Spleen (tissue), 11 donors: ENCODE measurements around the gene PRKCZ. TPM values are rescaled to one million over a fixed set of nuclear protein-coding genes. Genes with fewer than 3 reads are reported as not detected.

Experiments used
- DNase-seq: peaks from one replicate; pipeline ENCODE4 v3.0.0-alpha.2; 2020
- H3K27ac ChIP-seq, 8 donors: fragments of 200-600 bp; sonication (generic) in 7 of 8; 1 replicate in 4 of 8; 2 replicates in 4 of 8; pipeline versions ENCODE4 v1.5.0 to v1.8.0; 2016 to 2021; ENCODE audit warnings: inconsistent platforms in 4 of 8, mild to moderate bottlenecking in 4 of 8, moderate library complexity in 1 of 8
- H3K27me3 ChIP-seq, 7 donors: fragments of 200-600 bp; sonication (generic) in 6 of 7; replicated peaks in 1 of 7; 1 replicate in 4 of 7; 2 replicates in 3 of 7; pipeline versions ENCODE4 v1.5.0 to v1.8.0; 2016 to 2021; ENCODE audit warnings: inconsistent platforms in 3 of 7, mild to moderate bottlenecking in 1 of 7
- H3K36me3 ChIP-seq, 6 donors: fragments of 200-600 bp; sonication (generic) in 5 of 6; 1 replicate in 4 of 6; 2 replicates in 2 of 6; pipeline versions ENCODE4 v1.5.0 to v1.8.0; 2016 to 2021; ENCODE audit warnings: inconsistent platforms in 2 of 6
- H3K4me1 ChIP-seq, 6 donors: fragments of 200-600 bp; sonication (generic) in 5 of 6; 1 replicate in 3 of 6; 2 replicates in 3 of 6; pipeline versions ENCODE4 v1.5.0 to v1.8.0; 2016 to 2021; ENCODE audit warnings: inconsistent platforms in 3 of 6
- H3K4me3 ChIP-seq, 8 donors: fragments of 200-600 bp; sonication (generic) in 7 of 8; 1 replicate in 4 of 8; 2 replicates in 4 of 8; pipeline versions ENCODE4 v1.5.0 to v1.8.0; 2016 to 2021; ENCODE audit warnings: inconsistent platforms in 4 of 8, mild to moderate bottlenecking in 4 of 8, moderate library complexity in 2 of 8
- H3K9me3 ChIP-seq, 8 donors: fragments of 200-600 bp; sonication (generic) in 7 of 8; 1 replicate in 4 of 8; 2 replicates in 4 of 8; pipeline versions ENCODE4 v1.5.0 to v1.8.0; 2016 to 2021; ENCODE audit warnings: inconsistent platforms in 4 of 8
- CTCF ChIP-seq, 11 experiments: fragments of 200-600 bp in 7 of 11; fragments of 450-650 bp in 4 of 11; sonication (generic) in 4 of 11; IDR thresholded peaks in 8 of 11; conservative IDR thresholded peaks in 3 of 11; 1 replicate in 7 of 11; 2 replicates in 4 of 11; pipeline versions ENCODE4 v1.4.0 to v1.8.0; 2016 to 2021; ENCODE audit warnings: antibody characterized with exemption in 11 of 11, inconsistent platforms in 4 of 11, mild to moderate bottlenecking in 1 of 11
- POLR2A ChIP-seq, 3 donors: fragments of 450-650 bp; IDR thresholded peaks; one replicate each; pipeline ENCODE4 v1.5.1; 2017; ENCODE audit warnings: antibody characterized with exemption in 3 of 3, mild to moderate bottlenecking in 1 of 3
- POLR2AphosphoS5 ChIP-seq, 3 donors: sonication (generic); formaldehyde crosslinking; IDR thresholded peaks; one replicate each; pipeline ENCODE4 v1.5.1; 2017; ENCODE audit warnings: antibody characterized with exemption in 3 of 3
- WGBS, 5 donors: extraction: QIAGEN DNeasy Blood & Tissue Kit in 3 of 5; methylation state at CpG; one replicate each; pipeline versions ENCODE4 v1.1.5 to v1.1.7; 2013 to 2018; 5-methylcytosine and 5-hydroxymethylcytosine counted together
- intact Hi-C: fragments of 100-400 bp; cut with DNase I; formaldehyde crosslinking; loops from one replicate; pipeline ENCODE4 v1.15.0; 2023; ENCODE audit warnings: low total_unique reads
- polyA plus RNA-seq, 3 donors: library from polyadenylated mRNA; stranded (reverse); fragments of 200-250 nt; gene quantifications; one replicate each; pipeline ENCODE4 v1.2.1, GENCODE V29; 2013
- total RNA-seq, 7 donors: library from RNA; depleted of rRNA in 3 of 7; stranded (reverse); fragments of >200 nt in 3 of 7; fragmentation: NEBNext Ultra II Directional in 4 of 7; extraction: Animal tissue kit (Norgen Biotek cat#: 25700) in 4 of 7; gene quantifications; one replicate each; pipeline versions ENCODE4 v1.1.0 to v1.2.1, GENCODE V29; 2016 to 2021
- donor health status: healthy with polysubstance abuse.
- donor health status: DM: no; HTN: no; CAD: no; lungs with moderate emphysema.
- donor health status: DM: no; HTN: no; CAD: no.
- donor health status: Bipolar disorder and iron deficiency.
- donor health status: healthy.
- donor health status: DM: no; HTN: no; CAD: no.
- donor health status: DM: yes; HTN: yes; CAD: no.

PRKCZ gene
- total and polyA plus RNA-seq, 10 donors = 17.6 to 61.8 (median 34.0) TPM

GRCh38 chr1:2050793-2051682, 827 bp downstream of the PRKCZ start:
- WGBS, 5 donors = 20 to 46% (median 21%) methylated on average over 22 to 84 of the region's 84 CpGs
- DNase-seq = peak; percentile 84
- intact Hi-C loops = no loop called here

GRCh38 chr1:2052054-2052679, 2.0 kb downstream of the PRKCZ start:
- H3K27me3 ChIP-seq = peaks cover 0 to 46% (median 8%) of the 10 kb centered on the region in 7 donors
- WGBS, 5 donors = 78 to 83% (median 80%) methylated on average over 9 to 16 of the region's 16 CpGs
- TF ChIP-seq POLR2AphosphoS5 (IDR thresholded peaks at IDR 0.05) (no peak), POLR2A (IDR thresholded peaks at IDR 0.05) (no peak), CTCF (IDR thresholded peaks at IDR 0.05 in 8 of 11, conservative IDR thresholded peaks at IDR 0.05 in 3 of 11) (no peak)
- no peaks in the 10 kb centered on the region for H3K9me3 ChIP-seq
- no peak for DNase-seq
- peak overlapping the region; percentile 3 to 89 (median 83) for H3K27ac ChIP-seq
- peaks cover 0 to 18% (median 16%) of the 10 kb centered on the region in 6 donors for H3K36me3 ChIP-seq
- intact Hi-C loops = no loop called here
- H3K4me1 ChIP-seq = peaks cover 18 to 58% (median 45%) of the 10 kb centered on the region in 6 donors
- peak overlapping the region in 2 of 8 donors; percentile 87 to 93 for H3K4me3 ChIP-seq

More at GRCh38 chr1:2050793-2051682, 827 bp downstream of the PRKCZ start:
- Histone ChIP-seq H3K27ac (peak overlapping the region in 7 of 8 donors; percentile 67 to 89 (median 85)), H3K4me3 (peak overlapping the region; percentile 65 to 93 (median 80)), H3K4me1 (peaks cover 29 to 70% (median 56%) of the 10 kb centered on the region in 6 donors), H3K27me3 (peaks cover 0 to 58% (median 12%) of the 10 kb centered on the region in 7 donors), H3K36me3 (peaks cover 0 to 9% (median 8%) of the 10 kb centered on the region in 6 donors), H3K9me3 (no peaks in the 10 kb centered on the region)
- TF ChIP-seq POLR2AphosphoS5 (IDR thresholded peaks at IDR 0.05) = no peak
- no peak for TF ChIP-seq CTCF (IDR thresholded peaks at IDR 0.05 in 8 of 11, conservative IDR thresholded peaks at IDR 0.05 in 3 of 11)
- TF ChIP-seq POLR2A (IDR thresholded peaks at IDR 0.05) = no peak

DNA sequence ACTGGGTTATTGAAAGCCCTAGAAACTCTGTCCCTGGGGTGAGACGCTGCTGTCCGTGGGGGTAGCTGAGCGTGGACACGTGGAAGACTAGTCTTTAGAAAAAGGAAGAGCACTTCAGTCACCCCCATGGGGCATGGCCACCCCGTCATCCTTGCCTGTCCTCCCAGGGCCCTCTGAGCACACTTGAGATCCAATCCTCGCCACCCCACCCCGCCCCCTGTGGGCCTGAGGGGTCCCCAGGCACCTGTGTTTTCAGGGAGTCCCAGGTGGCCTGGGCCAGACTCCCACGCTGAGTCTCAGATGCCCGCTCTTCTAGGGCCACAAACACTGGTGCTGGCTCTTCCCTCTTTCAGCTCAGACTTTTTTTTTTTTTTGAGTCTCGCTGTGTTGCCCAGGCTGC, 2.5 kb downstream of the PRKCZ start:
- 79 to 89% (median 82%) methylated on average over 10 of the region's 10 CpGs for WGBS, 5 donors
- H3K4me3 ChIP-seq = no peak overlapping the region
- H3K36me3 ChIP-seq = peaks cover 0 to 24% (median 21%) of the 10 kb centered on the region in 6 donors
- no peaks in the 10 kb centered on the region for H3K9me3 ChIP-seq
- intact Hi-C loops = no loop called here
- TF ChIP-seq CTCF (IDR thresholded peaks at IDR 0.05 in 8 of 11, conservative IDR thresholded peaks at IDR 0.05 in 3 of 11) (no peak), POLR2AphosphoS5 (IDR thresholded peaks at IDR 0.05) (no peak), POLR2A (IDR thresholded peaks at IDR 0.05) (no peak)
- H3K4me1 ChIP-seq = peaks cover 14 to 52% (median 40%) of the 10 kb centered on the region in 6 donors
- no peak for DNase-seq
- peaks cover 0 to 41% (median 3%) of the 10 kb centered on the region in 7 donors for H3K27me3 ChIP-seq
- peak overlapping the region in 7 of 8 donors; percentile 27 to 89 (median 85) for H3K27ac ChIP-seq
